IPS DF 6.9 (cell line): ENCODE data around the gene CLDN18.

ENCODE experiments used
- DNase-seq: peaks from one replicate; pipeline ENCODE4 v3.0.0-alpha.2; 2013; ENCODE audit warnings: low read depth, low spot score
- H3K27ac ChIP-seq: one replicate; pipeline ENCODE4 v1.5.1; 2013; ENCODE audit warnings: low read length, control low read depth
- H3K27me3 ChIP-seq: 2 replicates; pipeline ENCODE4 v1.6.1; 2013; ENCODE audit warnings: mild to moderate bottlenecking, low read length; ENCODE audit not compliant: control insufficient read depth, insufficient read depth
- H3K36me3 ChIP-seq: 2 replicates; pipeline ENCODE4 v1.6.1; 2013; ENCODE audit warnings: low read length; ENCODE audit not compliant: control insufficient read depth, insufficient read depth
- H3K4me1 ChIP-seq: 2 replicates; pipeline ENCODE4 v1.6.1; 2013; ENCODE audit warnings: low read length; ENCODE audit not compliant: control insufficient read depth, insufficient read depth
- H3K4me3 ChIP-seq: 2 replicates; pipeline ENCODE4 v1.5.1; 2013; ENCODE audit warnings: mild to moderate bottlenecking, low read length
- H3K9me3 ChIP-seq: 2 replicates; pipeline ENCODE4 v1.6.1; 2013; ENCODE audit warnings: low read length, inconsistent platforms; ENCODE audit not compliant: control insufficient read depth, insufficient read depth
- WGBS: extraction: QIAGEN DNeasy Blood & Tissue Kit; methylation state at CpG from one replicate; pipeline ENCODE4 v1.1.7; 2013; ENCODE audit warnings: mixed read lengths, missing lambda C conversion rate; ENCODE audit not compliant: insufficient read length, insufficient coverage; 5-methylcytosine and 5-hydroxymethylcytosine counted together

CLDN18 gene

DNA sequence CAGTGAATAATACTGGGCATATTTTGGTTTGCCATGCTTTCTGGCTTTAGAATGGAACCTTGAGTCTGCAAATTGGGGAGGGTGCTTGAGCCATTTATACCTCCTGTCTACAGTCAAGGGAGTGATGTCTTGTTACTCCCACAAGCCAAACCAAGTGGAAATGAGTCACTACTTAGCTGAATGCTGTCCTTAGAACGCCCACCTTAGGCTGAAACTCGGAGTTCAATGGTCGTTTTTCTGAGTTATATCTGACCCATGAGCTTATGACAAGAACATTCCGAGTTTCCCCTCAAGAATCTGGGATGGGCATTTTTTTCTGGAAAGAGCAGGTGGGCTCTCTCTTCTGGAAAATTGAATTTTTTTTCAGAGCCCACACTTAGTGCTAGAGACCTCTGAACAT lies 17.4 kb upstream of the CLDN18 start:
- no peaks in the 10 kb centered on the region for H3K9me3 ChIP-seq
- no peak overlapping the region for H3K4me3 ChIP-seq
- no peaks in the 10 kb centered on the region for H3K4me1 ChIP-seq
- H3K27ac ChIP-seq = no peak overlapping the region
- no CpG with 5 or more reads among the region's 4 CpGs for WGBS
- H3K36me3 ChIP-seq = no peaks in the 10 kb centered on the region
- DNase-seq = no peak
- no peaks in the 10 kb centered on the region for H3K27me3 ChIP-seq

DNA sequence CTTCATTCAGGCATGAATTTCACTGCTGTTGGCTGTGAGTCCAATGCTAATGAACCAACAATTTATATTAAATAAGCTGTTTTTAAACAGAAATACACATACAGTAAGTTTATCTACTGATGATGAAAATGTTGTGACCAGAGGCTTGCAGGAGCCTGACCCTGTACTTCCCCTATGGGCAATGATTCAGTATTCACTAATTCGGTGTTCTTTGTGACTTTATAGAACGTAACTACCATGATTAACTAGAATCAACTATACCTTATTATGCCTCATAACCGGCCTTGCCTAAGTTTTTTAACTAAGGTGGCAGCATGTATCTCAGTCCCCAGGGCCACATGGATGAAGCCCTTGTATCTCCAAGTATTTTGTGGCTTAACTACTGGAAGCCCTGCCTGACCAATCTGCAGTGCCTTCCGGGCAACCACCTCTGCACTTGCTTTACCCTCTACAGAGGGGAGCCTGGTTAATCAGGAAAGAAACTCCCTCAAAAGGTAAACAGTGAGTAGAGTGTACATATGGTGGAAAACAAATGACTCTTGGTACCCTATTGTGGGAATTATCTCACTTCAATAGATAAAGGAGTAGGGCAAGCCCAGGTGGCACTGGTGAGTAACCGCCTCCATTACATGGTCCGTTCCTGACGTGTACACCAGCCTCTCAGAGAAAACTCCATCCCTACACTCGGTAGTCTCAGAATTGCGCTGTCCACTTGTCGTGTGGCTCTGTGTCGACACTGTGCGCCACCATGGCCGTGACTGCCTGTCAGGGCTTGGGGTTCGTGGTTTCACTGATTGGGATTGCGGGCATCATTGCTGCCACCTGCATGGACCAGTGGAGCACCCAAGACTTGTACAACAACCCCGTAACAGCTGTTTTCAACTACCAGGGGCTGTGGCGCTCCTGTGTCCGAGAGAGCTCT lies 11.6 kb upstream of the CLDN18 start:
- no peak for DNase-seq
- WGBS = no CpG with 5 or more reads among the region's 18 CpGs
- no peaks in the 10 kb centered on the region for H3K9me3 ChIP-seq
- no peak overlapping the region for H3K27ac ChIP-seq
- H3K36me3 ChIP-seq = no peaks in the 10 kb centered on the region
- no peak overlapping the region for H3K4me3 ChIP-seq
- H3K27me3 ChIP-seq = no peaks in the 10 kb centered on the region
- no peaks in the 10 kb centered on the region; the same call in 1 of the 2 replicates for H3K4me1 ChIP-seq

DNA sequence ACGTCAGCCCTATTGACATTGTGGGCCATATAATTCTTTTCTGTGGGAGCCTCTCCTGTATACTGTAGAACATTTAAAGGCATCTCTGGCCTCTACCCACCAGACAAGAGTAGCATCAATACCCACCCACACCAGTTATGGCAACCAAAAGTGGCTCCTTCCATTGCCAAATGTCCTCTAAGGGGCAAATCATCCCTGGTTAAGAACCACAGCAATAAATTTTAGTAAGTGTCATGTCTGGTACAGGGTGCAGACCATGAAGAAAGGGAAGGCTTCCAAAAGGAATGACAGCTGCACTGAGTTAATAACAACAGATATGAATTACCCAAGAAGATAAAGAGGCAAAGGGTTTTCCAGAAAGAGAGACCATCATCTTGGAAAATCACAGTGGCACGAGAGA lies 6.9 kb upstream of the CLDN18 start:
- Histone ChIP-seq H3K4me3 (no peak overlapping the region), H3K9me3 (no peaks in the 10 kb centered on the region), H3K27ac (no peak overlapping the region), H3K4me1 (no peaks in the 10 kb centered on the region; the same call in 1 of the 2 replicates), H3K27me3 (no peaks in the 10 kb centered on the region), H3K36me3 (no peaks in the 10 kb centered on the region)
- no CpG with 5 or more reads among the region's 2 CpGs for WGBS
- DNase-seq = no peak

DNA sequence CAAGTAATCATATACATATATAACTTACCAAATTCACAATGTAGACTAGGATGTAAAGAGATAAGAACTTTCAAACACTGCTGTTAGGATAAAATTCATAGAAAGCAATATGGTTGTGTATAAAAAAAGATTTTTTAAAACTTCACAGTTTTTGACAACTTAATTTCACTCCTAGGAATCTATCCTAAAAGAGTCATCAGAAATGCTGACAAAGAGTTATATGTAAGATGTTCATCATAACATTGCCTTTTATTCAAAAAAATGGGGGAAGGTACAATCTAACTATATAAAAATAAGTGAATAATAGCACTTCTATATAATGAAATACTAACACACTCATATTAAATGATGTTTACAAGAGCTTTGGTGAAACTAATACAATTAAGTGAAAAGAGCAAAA lies 4.3 kb upstream of the CLDN18 start:
- Histone ChIP-seq H3K27me3 (no peaks in the 10 kb centered on the region), H3K27ac (no peak overlapping the region), H3K4me1 (no peaks in the 10 kb centered on the region), H3K4me3 (no peak overlapping the region), H3K9me3 (no peaks in the 10 kb centered on the region), H3K36me3 (no peaks in the 10 kb centered on the region; the same call in 1 of the 2 replicates)
- no peak for DNase-seq

DNA sequence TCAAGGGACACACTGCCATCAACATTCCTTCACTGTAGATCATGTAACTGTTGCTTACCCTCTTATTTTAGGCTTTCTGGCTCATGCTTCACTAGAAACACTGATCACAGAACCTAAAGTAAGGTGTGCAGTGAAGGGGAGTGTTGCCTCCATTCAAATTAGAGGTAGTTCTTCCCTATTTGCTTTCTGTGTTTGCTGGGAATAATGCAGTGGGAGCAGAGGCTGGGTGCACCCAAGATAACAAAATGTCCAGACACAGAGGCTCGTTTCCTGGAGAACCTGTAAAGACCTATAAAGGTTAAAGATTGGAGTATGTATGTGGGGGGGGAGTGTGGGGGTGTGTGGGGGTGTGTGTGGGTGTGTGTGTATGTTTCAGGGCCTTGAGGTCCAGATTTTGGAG lies 2.1 kb upstream of the CLDN18 start:
- Histone ChIP-seq H3K9me3 (no peaks in the 10 kb centered on the region), H3K27me3 (no peaks in the 10 kb centered on the region), H3K36me3 (no peaks in the 10 kb centered on the region; the same call in 1 of the 2 replicates), H3K4me3 (no peak overlapping the region), H3K27ac (no peak overlapping the region), H3K4me1 (0 out of 2 replicates have a peak, but pooled peaks cover 1% of the 10 kb centered on the region)
- no CpG with 5 or more reads among the region's 1 CpG for WGBS
- DNase-seq = no peak

DNA sequence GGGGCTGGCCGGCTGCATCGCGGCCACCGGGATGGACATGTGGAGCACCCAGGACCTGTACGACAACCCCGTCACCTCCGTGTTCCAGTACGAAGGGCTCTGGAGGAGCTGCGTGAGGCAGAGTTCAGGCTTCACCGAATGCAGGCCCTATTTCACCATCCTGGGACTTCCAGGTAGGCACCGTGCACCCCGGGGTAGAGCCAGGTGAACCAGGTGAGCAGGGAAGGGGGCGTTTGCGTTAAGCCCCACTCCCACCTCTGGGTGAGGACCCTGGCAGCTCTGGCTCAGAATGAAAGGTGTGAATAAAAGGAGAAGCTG lies 267 bp downstream of the CLDN18 start:
- H3K9me3 ChIP-seq = no peaks in the 10 kb centered on the region
- H3K36me3 ChIP-seq = no peaks in the 10 kb centered on the region; the same call in 1 of the 2 replicates
- H3K27ac ChIP-seq = no peak overlapping the region
- no peak for DNase-seq
- no peak overlapping the region for H3K4me3 ChIP-seq
- no CpG with 5 or more reads among the region's 14 CpGs for WGBS
- H3K27me3 ChIP-seq = no peaks in the 10 kb centered on the region
- H3K4me1 ChIP-seq = 0 out of 2 replicates have a peak, but pooled peaks cover 1% of the 10 kb centered on the region

DNA sequence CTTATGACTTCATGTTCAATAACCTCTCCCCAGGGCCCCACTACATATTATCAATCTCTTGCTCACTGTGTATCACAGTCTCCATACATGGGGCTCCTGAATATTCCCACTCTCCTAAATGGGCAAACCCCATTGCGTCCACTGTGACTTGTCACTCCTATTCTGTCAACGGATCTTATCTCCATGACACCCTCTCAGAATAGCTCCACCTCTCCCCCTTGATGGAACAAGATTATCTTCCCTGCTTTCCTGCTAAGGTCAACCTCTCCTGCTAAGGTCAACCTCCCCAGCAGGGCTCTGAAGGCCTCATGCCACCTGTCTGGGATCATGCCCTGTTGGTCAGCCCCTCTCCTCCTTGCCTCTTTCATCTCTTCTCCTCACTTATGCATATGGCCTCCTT lies 1.8 kb downstream of the CLDN18 start:
- WGBS = no CpG with 5 or more reads among the region's 2 CpGs
- no peak overlapping the region for H3K4me3 ChIP-seq
- 0 out of 2 replicates have a peak, but pooled peaks cover 1% of the 10 kb centered on the region for H3K4me1 ChIP-seq
- DNase-seq = no peak
- no peaks in the 10 kb centered on the region for H3K9me3 ChIP-seq
- H3K27ac ChIP-seq = no peak overlapping the region
- H3K27me3 ChIP-seq = no peaks in the 10 kb centered on the region
- H3K36me3 ChIP-seq = no peaks in the 10 kb centered on the region; the same call in 1 of the 2 replicates

DNA sequence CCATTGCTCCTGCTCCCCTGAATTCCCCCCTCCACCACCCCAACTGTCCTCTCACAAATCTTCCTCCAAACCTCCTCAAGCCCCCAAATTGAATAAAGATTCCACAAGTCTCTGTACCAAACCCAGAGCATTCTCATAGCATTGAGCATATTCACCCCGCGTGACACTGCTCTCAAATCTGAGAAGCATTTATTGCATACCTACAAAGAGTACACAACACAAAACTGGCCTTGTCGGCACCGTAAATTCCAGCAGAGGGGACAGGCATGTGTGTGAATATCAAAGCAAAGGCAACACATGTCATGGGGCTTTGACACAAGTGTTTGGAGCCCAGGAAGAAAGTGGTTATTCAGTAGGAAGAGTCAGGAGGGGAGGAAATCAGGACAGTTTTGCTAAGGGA lies 2.6 kb downstream of the CLDN18 start:
- 0 out of 2 replicates have a peak, but pooled peaks cover 1% of the 10 kb centered on the region for H3K4me1 ChIP-seq
- WGBS = no CpG with 5 or more reads among the region's 4 CpGs

DNA sequence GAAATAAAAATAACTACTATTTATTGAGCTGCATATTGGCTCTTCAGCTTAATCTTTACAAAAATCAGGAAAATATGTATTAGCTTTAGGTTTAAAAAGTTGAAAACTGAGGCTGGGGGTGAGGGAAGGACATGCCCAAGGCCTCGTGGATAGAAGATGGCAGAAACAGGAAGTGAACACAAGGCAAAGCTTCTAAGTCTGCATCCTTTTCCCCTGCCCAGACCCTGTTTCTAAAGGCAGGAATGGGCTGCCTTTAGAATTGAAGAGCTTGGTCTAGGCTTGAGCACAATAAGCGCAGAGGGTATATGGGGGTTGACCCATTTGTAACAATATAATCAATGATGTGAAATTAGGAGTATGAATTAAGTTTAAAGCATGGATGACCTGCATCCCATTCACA lies 6.1 kb downstream of the CLDN18 start:
- no CpG with 5 or more reads among the region's 2 CpGs for WGBS
- Histone ChIP-seq H3K27me3 (no peaks in the 10 kb centered on the region), H3K9me3 (no peaks in the 10 kb centered on the region), H3K36me3 (no peaks in the 10 kb centered on the region), H3K4me3 (no peak overlapping the region), H3K4me1 (0 out of 2 replicates have a peak, but pooled peaks cover 1% of the 10 kb centered on the region), H3K27ac (no peak overlapping the region)
- no peak for DNase-seq

More for the DNA sequence above, 2.6 kb downstream of the CLDN18 start:
- DNase-seq = no peak
- no peak overlapping the region for H3K27ac ChIP-seq
- H3K27me3 ChIP-seq = no peaks in the 10 kb centered on the region
- no peak overlapping the region for H3K4me3 ChIP-seq
- H3K36me3 ChIP-seq = no peaks in the 10 kb centered on the region; the same call in 1 of the 2 replicates
- H3K9me3 ChIP-seq = no peaks in the 10 kb centered on the region

DNA sequence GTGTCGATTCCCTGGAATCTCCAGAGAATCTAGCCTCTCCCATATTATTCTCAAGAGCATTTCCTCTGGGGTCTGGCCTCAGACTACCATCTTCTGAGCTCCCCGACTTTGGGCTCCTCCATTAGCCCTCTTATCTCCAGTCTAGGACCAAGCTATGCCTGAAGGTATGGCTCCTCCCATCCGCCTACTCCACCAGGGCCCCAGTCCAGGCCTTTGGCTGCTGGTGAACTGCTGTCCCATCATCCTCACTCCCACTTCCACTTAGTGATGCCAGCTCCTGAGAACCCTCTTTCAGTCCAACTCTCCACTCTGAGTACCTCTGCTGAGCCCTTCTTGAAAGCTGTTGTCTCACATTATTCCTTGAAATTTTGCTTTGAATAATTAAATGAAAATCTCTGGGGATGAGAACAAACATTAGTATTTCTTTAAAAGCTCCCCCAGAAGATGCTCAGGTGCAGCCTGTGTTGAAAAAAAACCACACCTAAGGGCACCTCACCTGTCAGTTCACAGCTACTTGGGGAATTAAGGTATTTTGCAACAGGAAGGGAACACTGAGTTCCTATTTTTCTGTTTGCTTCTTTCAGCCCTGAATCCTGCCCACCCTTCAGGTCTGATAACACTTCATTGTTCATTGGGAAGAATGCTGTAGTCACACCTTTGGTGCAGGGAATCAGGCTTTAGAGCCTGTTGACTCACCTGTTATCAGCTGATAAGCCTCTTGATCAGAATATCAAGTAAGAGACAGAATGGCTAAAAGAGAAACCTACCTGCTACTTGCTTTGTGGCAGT lies 9.5 kb downstream of the CLDN18 start:
- no peak overlapping the region for H3K4me3 ChIP-seq
- no peaks in the 10 kb centered on the region for H3K36me3 ChIP-seq
- no CpG with 5 or more reads among the region's 3 CpGs for WGBS

More for the DNA sequence above, 9.5 kb downstream of the CLDN18 start:
- Histone ChIP-seq H3K27ac (no peak overlapping the region), H3K9me3 (no peaks in the 10 kb centered on the region), H3K27me3 (no peaks in the 10 kb centered on the region), H3K4me1 (no peaks in the 10 kb centered on the region)
- DNase-seq = no peak
